Activated CD4-positive, alpha-beta T cell treated with anti-CD3 and anti-CD28 coated beads, Interleukin-2, amount 50 U/mL, for 1 hour (primary cell): ENCODE measurements around the gene CTAGE8.
"Not testable (repeated sequence)": the region's sequence is repeated elsewhere in the genome, so short reads cannot be mapped to it uniquely, and the experiment has no call there.

Source experiments
- DNase-seq: peaks from one replicate; pipeline ENCODE4 v3.0.0-alpha.2; 2020

CTAGE8 gene, protein sequence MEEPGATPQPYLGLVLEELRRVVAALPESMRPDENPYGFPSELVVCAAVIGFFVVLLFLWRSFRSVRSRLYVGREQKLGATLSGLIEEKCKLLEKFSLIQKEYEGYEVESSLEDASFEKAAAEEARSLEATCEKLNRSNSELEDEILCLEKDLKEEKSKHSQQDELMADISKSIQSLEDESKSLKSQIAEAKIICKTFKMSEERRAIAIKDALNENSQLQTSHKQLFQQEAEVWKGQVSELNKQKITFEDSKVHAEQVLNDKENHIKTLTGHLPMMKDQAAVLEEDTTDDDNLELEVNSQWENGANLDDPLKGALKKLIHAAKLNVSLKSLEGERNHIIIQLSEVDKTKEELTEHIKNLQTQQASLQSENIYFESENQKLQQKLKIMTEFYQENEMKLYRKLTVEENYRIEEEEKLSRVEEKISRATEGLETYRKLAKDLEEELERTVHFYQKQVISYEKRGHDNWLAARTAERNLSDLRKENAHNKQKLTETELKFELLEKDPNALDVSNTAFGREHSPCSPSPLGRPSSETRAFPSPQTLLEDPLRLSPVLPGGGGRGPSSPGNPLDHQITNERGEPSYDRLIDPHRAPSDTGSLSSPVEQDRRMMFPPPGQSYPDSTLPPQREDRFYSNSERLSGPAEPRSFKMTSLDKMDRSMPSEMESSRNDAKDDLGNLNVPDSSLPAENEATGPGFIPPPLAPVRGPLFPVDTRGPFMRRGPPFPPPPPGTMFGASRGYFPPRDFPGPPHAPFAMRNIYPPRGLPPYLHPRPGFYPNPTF

DNA sequence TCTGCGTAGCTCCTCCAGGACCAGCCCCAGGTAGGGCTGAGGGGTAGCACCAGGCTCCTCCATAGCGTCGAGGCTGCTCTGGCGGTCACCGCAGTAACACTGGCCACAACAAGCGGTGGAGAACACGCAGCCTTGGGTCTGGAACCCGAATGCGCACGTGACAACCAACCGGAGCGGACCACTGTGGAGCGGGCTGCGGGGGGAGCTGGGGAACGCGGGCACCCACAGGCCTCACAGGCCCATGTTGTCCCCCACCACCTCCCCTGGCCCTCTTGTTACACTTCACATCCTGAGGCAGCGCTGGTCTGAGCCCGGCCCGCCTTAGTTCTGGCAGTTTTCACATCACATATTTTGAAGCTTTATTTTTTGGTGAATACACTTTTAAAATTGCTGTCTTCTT lies at the start of gene CTAGE8:
Gene CTAGE8, minus strand, starts transcription at position 101 of the 400 bp plus-strand sequence. Its CDS starts 38 bp downstream, at position 63.
- DNase-seq, result not testable (repeated sequence)

DNA sequence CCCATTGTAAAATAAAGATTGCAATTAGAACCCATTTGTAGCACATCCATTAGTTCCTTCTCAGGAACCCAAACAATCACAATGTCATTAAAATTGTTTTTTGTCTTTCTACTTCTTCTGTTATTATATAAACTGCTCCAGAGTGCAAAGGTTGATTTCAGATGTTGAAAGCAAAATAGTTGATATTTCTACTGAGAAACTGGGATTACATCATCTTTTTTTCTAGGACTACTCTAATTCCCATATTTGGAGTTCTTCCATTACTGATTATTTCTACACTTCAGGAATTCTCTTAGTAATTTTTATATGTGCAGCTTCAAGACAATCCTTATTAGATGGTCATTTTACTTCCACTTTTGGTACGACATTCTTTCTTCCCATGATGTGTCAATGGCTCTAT lies 48.4 kb upstream of the CTAGE8 start:
- DNase-seq, result not testable (repeated sequence)

GRCh38 chr7:144311872-144312469 lies 42.9 kb upstream of the CTAGE8 start, which contains the start of gene OR2A1:
Gene OR2A1, plus strand, starts transcription at chr7:144312419. Its CDS starts 5,706 bp downstream, at chr7:144318125.
- not testable (repeated sequence) for DNase-seq

GRCh38 chr7:144311218-144311617 lies 42.1 kb upstream of the CTAGE8 start:
- not testable (repeated sequence) for DNase-seq

GRCh38 chr7:144309702-144310101 lies 40.6 kb upstream of the CTAGE8 start:
- not testable (repeated sequence) for DNase-seq

- not testable (repeated sequence) for DNase-seq
Measured at GRCh38 chr7:144305156-144305555, 36.1 kb upstream of the CTAGE8 start.

GRCh38 chr7:144303607-144304006 lies 34.5 kb upstream of the CTAGE8 start:
- not testable (repeated sequence) for DNase-seq

GRCh38 chr7:144302578-144303303 lies 33.7 kb upstream of the CTAGE8 start:
- DNase-seq, result not testable (repeated sequence)

DNA sequence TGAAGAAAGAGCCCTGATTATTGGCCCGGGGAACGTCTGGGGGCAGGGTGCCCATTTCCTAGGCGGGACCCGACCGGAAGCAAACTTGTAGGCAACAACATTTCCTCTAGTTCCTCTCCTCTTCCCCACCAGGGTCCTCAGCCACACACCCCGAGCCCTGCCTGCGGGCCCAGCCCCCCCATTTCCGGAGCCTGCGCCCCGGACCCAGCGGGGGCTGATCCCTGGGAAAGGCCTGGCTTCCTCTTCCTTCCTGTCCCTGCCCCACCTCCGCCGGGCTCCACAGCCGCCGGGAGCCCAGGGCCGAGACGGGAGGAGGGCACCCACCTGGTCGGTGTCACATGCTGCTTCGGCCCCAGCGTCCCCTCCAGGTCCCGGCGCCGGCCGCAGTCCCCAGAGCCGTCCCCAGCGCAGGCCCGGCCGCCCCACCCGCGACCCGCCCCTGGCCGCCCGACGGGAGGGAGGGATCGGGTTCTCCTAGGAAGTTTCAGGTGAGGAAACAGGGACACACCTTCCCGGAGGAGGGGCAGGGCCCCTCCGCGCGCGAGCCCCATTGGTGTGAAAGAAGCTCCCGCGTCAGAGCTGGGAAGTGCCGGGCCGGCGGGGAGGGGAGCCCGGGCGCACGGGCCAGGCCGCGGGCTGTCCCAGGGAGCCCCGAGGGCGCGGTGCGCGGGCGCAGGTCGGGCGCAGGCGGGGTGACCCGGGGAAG lies 24.9 kb upstream of the CTAGE8 start:
- not testable (repeated sequence) for DNase-seq

DNA sequence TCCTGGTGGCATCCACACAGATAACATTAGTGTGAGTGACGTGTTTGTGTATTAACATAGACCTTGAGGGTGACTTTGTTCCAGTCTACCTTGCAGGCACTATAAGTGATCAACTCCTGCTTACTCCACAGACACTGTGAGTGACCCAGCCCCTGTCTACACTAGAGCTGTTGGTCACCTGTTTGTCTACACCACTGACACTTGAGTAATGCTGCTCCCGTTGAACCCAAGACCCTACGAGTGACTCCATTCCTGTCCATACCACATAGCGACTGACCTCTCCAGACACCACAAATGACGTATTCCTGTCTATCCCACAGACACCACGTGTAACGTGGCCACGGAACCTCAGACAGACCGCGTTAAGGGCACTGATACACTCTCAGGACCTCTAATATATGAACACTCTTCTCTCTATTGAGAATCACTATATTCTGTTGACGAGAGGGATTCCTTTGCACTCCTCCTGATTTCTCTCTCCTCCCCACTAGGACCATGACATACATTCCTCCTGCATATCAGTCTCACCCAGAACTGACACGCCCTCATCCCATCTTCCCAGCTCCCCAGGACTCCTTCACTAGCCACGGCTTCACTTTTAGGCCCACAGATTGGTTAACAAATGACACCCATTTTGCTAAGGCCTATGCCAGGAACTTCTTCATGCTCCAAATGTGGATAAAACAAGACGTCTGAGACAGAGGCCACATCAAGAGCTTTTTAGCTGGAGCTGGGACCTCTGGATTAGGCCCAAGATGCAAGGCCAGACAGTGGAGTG lies 23.5 kb upstream of the CTAGE8 start:
- DNase-seq, result not testable (repeated sequence)

DNA sequence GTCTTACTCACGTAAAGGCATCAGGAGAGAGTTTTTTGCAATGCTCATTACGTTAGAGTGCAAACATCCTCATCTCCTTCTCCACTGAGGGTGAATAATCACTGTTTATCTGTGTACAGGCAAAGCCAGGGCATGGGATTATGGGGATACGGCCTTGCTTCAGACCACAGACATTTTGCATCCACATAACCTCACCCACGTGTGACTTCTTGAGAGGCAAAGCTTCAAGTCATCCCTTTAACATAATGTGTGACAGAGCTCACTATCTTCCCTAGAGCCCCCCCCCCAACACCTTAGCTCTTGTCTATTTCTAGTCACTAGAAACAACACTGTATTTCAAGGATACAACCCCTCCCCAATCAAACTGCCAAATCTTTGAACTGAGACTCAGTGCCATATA lies 22.5 kb upstream of the CTAGE8 start:
- DNase-seq, result not testable (repeated sequence)

GRCh38 chr7:144287171-144287784 lies 18.2 kb upstream of the CTAGE8 start:
- not testable (repeated sequence) for DNase-seq

DNA sequence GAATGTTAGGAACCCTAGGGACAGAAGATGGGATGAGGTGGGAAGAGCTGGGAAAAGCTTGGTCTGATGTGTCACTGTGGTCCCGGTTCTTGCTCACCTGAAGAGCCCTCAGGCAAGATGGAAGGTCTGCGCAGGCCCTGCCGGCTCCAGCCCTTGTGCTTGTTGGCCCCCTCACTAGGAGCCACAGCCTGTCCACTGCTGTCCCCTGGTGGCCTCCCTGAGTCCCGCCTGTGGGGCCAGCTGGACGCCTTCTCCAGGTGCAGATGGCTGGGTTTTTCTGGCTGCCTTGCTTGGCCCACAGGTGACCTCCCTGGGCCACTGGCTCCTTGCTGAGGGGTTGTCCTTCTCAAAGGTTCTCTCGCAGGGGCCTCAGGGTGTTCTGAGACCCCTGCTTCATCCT lies 14.6 kb upstream of the CTAGE8 start:
- not testable (repeated sequence) for DNase-seq

GRCh38 chr7:144282490-144282889 lies 13.4 kb upstream of the CTAGE8 start:
- DNase-seq, result not testable (repeated sequence)

DNA sequence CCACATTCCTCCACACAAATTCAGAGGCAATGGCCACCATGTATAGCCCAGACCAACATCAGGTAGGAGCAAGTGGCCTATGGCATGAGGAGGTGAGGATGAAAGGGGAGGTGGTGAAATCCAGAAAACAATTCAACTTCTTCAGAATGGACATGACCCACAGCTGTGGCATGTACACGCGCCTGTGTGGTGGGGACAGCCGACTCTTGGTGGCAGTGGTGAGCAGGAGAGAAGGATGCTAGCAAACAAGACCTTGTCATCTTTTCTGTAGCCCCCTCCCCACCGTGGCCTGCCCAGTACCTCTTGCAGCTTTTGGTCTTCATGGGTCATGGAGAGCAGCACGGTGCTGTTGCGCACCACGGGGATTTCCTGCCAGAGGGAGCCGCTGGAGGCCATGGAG lies 12.9 kb upstream of the CTAGE8 start:
- DNase-seq, result not testable (repeated sequence)

- not testable (repeated sequence) for DNase-seq
Measured at GRCh38 chr7:144280010-144280409, 10.9 kb upstream of the CTAGE8 start.

- not testable (repeated sequence) for DNase-seq
Measured at GRCh38 chr7:144275281-144275680, 6.2 kb upstream of the CTAGE8 start.

DNA sequence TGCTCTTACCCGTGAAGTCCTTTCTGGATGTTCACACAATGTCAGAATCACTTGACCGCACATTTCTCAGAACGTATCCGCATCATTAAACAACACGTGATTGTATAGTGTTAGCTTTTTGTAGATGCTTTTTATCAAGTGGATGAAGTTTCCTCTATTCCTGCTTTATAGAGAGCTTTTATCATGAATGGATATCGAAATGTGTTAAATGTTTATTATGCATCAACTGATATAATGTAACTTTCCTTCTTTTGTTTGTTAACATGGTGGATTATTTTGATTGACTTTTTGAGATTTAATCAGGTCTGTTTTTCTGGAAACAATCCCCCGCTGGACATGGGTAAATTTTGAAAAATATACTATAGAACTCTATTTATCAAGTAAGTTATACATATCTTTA lies 4.4 kb downstream of the CTAGE8 start, which contains the start of gene OR2A7:
Gene OR2A7, minus strand, starts transcription at position 101 of the 400 bp plus-strand sequence. CDS start 5,164 bp downstream, outside the sequence.
- DNase-seq, result not testable (repeated sequence)

- DNase-seq, result not testable (repeated sequence)
Measured at GRCh38 chr7:144262128-144262527, 7.0 kb downstream of the CTAGE8 start.

- DNase-seq, result not testable (repeated sequence)
Measured at GRCh38 chr7:144259067-144259466, 10.0 kb downstream of the CTAGE8 start.
